Vagina (tissue), 2 donors: ENCODE results near the gene LDLRAD4. TPM values are rescaled to one million over a fixed set of nuclear protein-coding genes. Genes with fewer than 3 reads are reported as not detected.
A peak's percentile ranks its signal among the peaks of the same experiment; 100 is the strongest.

Source experiments
- DNase-seq, 2 donors: peaks; one replicate each; pipeline ENCODE4 v3.0.0-alpha.2; 2017; ENCODE audit errors: extremely low spot score in 2 of 2
- H3K27ac ChIP-seq: fragments of 200-600 bp; sonication (generic); one replicate; pipeline ENCODE4 v1.5.1; 2019
- H3K27me3 ChIP-seq: fragments of 200-600 bp; sonication (generic); one replicate; pipeline ENCODE4 v1.5.1; 2019
- H3K36me3 ChIP-seq, 2 donors: fragments of 200-600 bp; sonication (generic); one replicate each; pipeline ENCODE4 v1.5.1; 2017 to 2019
- H3K4me1 ChIP-seq: fragments of 200-600 bp; sonication (generic); one replicate; pipeline ENCODE4 v1.5.1; 2019
- H3K4me3 ChIP-seq, 2 donors: fragments of 200-600 bp; sonication (generic); 1 replicate in 1 of 2; 2 replicates in 1 of 2; pipeline ENCODE4 v1.5.1; 2016 to 2019
- H3K9me3 ChIP-seq: fragments of 200-600 bp; sonication (generic); one replicate; pipeline ENCODE4 v1.5.1; 2019
- CTCF ChIP-seq, 3 experiments: fragments of 450-650 bp in 2 of 3; fragments of 200-600 bp in 1 of 3; sonication (generic) in 1 of 3; IDR thresholded peaks; one replicate each; pipeline ENCODE4 v1.5.1; 2017 to 2019; ENCODE audit warnings: antibody characterized with exemption in 3 of 3, mild to moderate bottlenecking in 2 of 3, moderate library complexity in 2 of 3
- POLR2A ChIP-seq, 2 donors: fragments of 450-650 bp; IDR thresholded peaks; one replicate each; pipeline ENCODE4 v1.6.1; 2017; ENCODE audit warnings: antibody characterized with exemption in 2 of 2, mild to moderate bottlenecking in 2 of 2, moderate library complexity in 2 of 2
- POLR2AphosphoS5 ChIP-seq, 2 donors: sonication (generic); formaldehyde crosslinking; IDR thresholded peaks; one replicate each; pipeline ENCODE4 v1.9.0; 2017; ENCODE audit warnings: antibody characterized with exemption in 2 of 2, mild to moderate bottlenecking in 2 of 2, low read depth in 1 of 2; ENCODE audit not compliant: insufficient read depth in 1 of 2
- intact Hi-C: fragments of 100-400 bp; cut with DNase I; formaldehyde crosslinking; loops from one replicate; pipeline ENCODE4 v1.15.1; 2023
- total RNA-seq: library from RNA; depleted of rRNA; stranded (reverse); fragments of >200 nt; gene quantifications from one replicate; pipeline ENCODE4 v1.2.3, GENCODE V29; 2016

Gene LDLRAD4
- total RNA-seq, 1 donor from 2014 or later = 24.3 TPM

- Histone ChIP-seq H3K4me3 (no peak overlapping the region), H3K4me1 (peaks cover 25% of the 10 kb centered on the region), H3K9me3 (no peaks in the 10 kb centered on the region), H3K27me3 (no peaks in the 10 kb centered on the region), H3K36me3 (no peaks in the 10 kb centered on the region), H3K27ac (peak overlapping the region; percentile 37)
- no peak for TF ChIP-seq CTCF (IDR thresholded peaks at IDR 0.05)
- no peak for TF ChIP-seq POLR2AphosphoS5 (IDR thresholded peaks at IDR 0.05; ENCODE audit: insufficient read depth in 1 of 2, low read depth in 1 of 2)
- no peak for TF ChIP-seq POLR2A (IDR thresholded peaks at IDR 0.05)
- intact Hi-C loops = no loop called here
- peak; percentile 82 to 93 for DNase-seq
Observed at GRCh38 chr18:13574355-13574754, 355.8 kb downstream of the LDLRAD4 start.

- peaks cover 25% of the 10 kb centered on the region for H3K4me1 ChIP-seq
- DNase-seq = peak in 1 of 2 donors; percentile 42
- no peaks in the 10 kb centered on the region for H3K9me3 ChIP-seq
- peak overlapping the region; percentile 37 for H3K27ac ChIP-seq
- TF ChIP-seq POLR2A (IDR thresholded peaks at IDR 0.05) = no peak
- TF ChIP-seq POLR2AphosphoS5 (IDR thresholded peaks at IDR 0.05; ENCODE audit: insufficient read depth in 1 of 2, low read depth in 1 of 2) = no peak
- TF ChIP-seq CTCF (IDR thresholded peaks at IDR 0.05) = no peak
- H3K36me3 ChIP-seq = no peaks in the 10 kb centered on the region
- H3K27me3 ChIP-seq = no peaks in the 10 kb centered on the region
- H3K4me3 ChIP-seq = no peak overlapping the region
- intact Hi-C loops = no loop called here
Observed at GRCh38 chr18:13574761-13575160, 356.2 kb downstream of the LDLRAD4 start.

- H3K27ac ChIP-seq = peak overlapping the region; percentile 37
Observed at GRCh38 chr18:13576598-13576997, 358.0 kb downstream of the LDLRAD4 start.

DNA sequence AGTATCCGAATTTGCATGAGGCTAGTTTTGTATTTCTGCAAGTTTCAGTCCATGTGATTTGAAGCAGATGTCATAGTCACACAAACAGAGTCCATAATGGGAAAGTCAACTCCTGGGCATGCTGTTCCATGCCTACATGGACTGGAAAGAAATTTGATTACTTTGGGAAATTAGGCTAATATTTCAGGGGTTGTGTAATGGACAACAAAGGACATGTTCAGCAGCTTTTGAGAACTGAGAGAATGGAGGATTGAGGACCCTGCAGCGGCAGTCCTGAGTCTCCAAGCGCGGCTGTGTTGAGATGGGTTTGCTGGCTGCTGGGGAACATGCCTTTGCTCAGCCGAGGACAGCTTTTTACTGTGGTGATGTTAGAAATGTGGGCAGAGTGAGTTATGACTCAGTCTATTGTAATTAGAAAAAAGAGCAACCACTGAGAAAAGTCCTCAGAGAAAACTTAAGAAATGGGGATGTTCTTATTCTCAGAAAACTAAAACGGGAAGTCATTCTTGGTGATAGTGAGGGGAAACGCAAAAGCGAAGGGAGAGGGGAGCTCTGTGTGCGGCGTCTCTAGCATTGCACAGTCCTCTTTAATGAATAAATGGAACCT is 358.6 kb downstream of the LDLRAD4 start:
- TF ChIP-seq CTCF (IDR thresholded peaks at IDR 0.05) (no peak), POLR2AphosphoS5 (IDR thresholded peaks at IDR 0.05; ENCODE audit: insufficient read depth in 1 of 2, low read depth in 1 of 2) (no peak), POLR2A (IDR thresholded peaks at IDR 0.05) (no peak)
- Histone ChIP-seq H3K4me1 (peaks cover 25% of the 10 kb centered on the region), H3K9me3 (no peaks in the 10 kb centered on the region), H3K4me3 (no peak overlapping the region), H3K27ac (peak overlapping the region; percentile 37), H3K27me3 (no peaks in the 10 kb centered on the region), H3K36me3 (no peaks in the 10 kb centered on the region)
- intact Hi-C loops = no loop called here
- no peak for DNase-seq

More at GRCh38 chr18:13576598-13576997, 358.0 kb downstream of the LDLRAD4 start:
- Histone ChIP-seq H3K4me3 (no peak overlapping the region), H3K4me1 (peaks cover 25% of the 10 kb centered on the region), H3K36me3 (no peaks in the 10 kb centered on the region), H3K9me3 (no peaks in the 10 kb centered on the region), H3K27me3 (no peaks in the 10 kb centered on the region)
- no peak for DNase-seq
- no peak for TF ChIP-seq CTCF (IDR thresholded peaks at IDR 0.05)
- no peak for TF ChIP-seq POLR2AphosphoS5 (IDR thresholded peaks at IDR 0.05; ENCODE audit: insufficient read depth in 1 of 2, low read depth in 1 of 2)
- TF ChIP-seq POLR2A (IDR thresholded peaks at IDR 0.05) = no peak
- intact Hi-C loops = no loop called here

GRCh38 chr18:13577781-13578180 is 359.2 kb downstream of the LDLRAD4 start:
- H3K4me3 ChIP-seq = no peak overlapping the region
- TF ChIP-seq POLR2AphosphoS5 (IDR thresholded peaks at IDR 0.05; ENCODE audit: insufficient read depth in 1 of 2, low read depth in 1 of 2) = no peak
- no peak for TF ChIP-seq CTCF (IDR thresholded peaks at IDR 0.05)
- peaks cover 25% of the 10 kb centered on the region for H3K4me1 ChIP-seq
- H3K27ac ChIP-seq = peak overlapping the region; percentile 37
- H3K36me3 ChIP-seq = no peaks in the 10 kb centered on the region
- intact Hi-C loops = no loop called here
- no peak for DNase-seq
- H3K27me3 ChIP-seq = no peaks in the 10 kb centered on the region
- H3K9me3 ChIP-seq = no peaks in the 10 kb centered on the region
